ENCODE data around the gene PRSS38. TPM values are rescaled to one million over a fixed set of nuclear protein-coding genes. Genes with fewer than 3 reads are reported as not detected.

The PRSS38 gene
- total and polyA plus RNA-seq, 10 of the 15 experiments (the other 5 are each of a cell fraction or from before 2014, with no cell fraction given): not detected

DNA sequence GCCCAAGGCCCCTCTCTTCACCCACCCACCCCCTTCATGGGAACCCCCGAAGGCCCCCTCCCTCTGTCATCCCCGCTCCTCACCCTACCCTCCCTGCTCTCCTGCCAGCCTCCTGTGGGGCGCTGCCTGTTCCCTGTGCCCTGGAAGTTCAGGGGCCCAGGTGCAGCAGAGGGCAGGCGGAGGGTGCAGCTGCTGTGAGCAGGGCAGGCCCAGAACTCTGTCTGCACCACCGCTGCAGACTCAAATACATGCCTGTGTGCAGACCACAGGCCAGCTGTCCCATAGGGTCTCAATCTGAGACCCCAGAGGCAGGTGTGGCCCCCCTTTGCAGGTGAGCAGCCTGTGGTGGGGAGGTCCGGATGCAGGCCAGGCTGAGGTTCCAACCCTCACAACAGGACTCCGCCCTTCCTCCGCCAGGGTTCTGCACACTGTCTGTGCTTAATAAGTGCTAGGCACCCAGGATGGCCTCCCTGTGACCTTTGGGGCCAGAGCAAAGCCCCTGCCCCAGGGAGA, 69.7 kb downstream of the PRSS38 start (continued):
- TF ChIP-seq POLR2AphosphoS5 (IDR thresholded peaks at IDR 0.05; ENCODE audit: low read length) (no peak), ZNF217 (IDR thresholded peaks at IDR 0.05) (no peak), BRCA1 (IDR thresholded peaks at IDR 0.05; ENCODE audit: low read depth, low read length) (no peak), PML (IDR thresholded peaks at IDR 0.05; ENCODE audit: low read length) (no peak)
- TF ChIP-seq, protein P1, sequence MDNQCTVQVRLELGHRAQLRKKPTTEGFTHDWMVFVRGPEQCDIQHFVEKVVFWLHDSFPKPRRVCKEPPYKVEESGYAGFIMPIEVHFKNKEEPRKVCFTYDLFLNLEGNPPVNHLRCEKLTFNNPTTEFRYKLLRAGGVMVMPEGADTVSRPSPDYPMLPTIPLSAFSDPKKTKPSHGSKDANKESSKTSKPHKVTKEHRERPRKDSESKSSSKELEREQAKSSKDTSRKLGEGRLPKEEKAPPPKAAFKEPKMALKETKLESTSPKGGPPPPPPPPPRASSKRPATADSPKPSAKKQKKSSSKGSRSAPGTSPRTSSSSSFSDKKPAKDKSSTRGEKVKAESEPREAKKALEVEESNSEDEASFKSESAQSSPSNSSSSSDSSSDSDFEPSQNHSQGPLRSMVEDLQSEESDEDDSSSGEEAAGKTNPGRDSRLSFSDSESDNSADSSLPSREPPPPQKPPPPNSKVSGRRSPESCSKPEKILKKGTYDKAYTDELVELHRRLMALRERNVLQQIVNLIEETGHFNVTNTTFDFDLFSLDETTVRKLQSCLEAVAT (IDR thresholded peaks at IDR 0.05): no peak

DNA sequence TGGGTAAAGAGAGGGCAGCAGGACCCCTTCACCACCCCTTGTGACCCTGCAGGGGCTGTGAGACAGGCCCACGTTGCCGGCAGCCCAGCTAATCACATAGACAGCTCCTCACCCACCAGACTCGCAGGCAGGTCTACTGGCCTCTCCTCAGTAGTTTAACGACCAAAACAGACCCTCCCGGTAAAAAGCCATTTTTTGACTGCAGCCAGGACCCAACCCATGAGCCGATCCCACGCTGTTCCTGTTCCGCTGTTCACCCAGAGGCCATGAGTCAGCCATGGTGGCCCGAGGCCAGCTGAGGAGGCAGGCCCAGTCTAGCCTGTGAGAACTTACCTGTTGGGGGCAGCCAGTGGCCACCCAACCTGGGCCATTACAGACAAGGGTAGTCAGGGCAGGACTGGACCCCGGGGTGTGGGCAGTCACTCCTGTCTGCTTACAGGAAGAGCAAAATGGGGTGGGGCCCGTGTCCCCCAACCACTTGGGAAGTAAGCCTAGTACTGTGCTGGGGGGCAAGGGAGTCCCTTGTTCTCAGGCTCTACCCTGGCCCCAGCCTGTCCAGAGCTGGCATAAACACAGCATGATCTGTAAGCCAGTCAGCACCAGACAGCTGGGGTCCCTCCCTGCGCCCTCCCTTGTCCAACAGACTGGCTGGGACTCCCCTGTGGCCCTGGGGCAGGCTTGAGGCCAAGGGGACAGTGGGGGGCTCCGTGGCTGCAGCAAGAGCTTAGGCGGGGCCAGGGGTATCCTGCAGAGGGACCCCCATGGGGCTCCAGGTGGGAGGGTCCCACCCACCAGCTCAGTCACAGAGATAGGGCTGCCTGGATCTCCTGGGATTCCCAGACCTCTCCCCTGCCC, 70.4 kb downstream of the PRSS38 start:
- no peak overlapping the region for H3K4me2 ChIP-seq (ENCODE audit: control insufficient read depth, insufficient read depth)
- no peaks in the 10 kb centered on the region for H3K9me3 ChIP-seq (replicated peaks; ENCODE audit: control insufficient read depth, insufficient read depth, low read length)
- no peak overlapping the region for H3K4me3 ChIP-seq
- TF ChIP-seq RAD51 (IDR thresholded peaks at IDR 0.05): no peak
- POLR2A ChIA-PET: no interaction called here
- H3K27ac ChIP-seq (ENCODE audit: control insufficient read depth, insufficient read depth): no peak overlapping the region
- ATAC-seq: no peak
- H4K20me1 ChIP-seq (ENCODE audit: control insufficient read depth, insufficient read depth): no peaks in the 10 kb centered on the region
- no peaks in the 10 kb centered on the region for H3K79me2 ChIP-seq (ENCODE audit: control insufficient read depth, insufficient read depth, low read length)
- CTCF ChIA-PET: no interaction called here
- DNase-seq (ENCODE audit: low read depth, low spot score): no peak
- intact Hi-C loops (cut with micrococcal nuclease; ENCODE audit: unreplicated experiment): no loop called here
- H3K36me3 ChIP-seq (ENCODE audit: control insufficient read depth in 2 of 2, insufficient read depth in 2 of 2, low read length in 1 of 2): no peaks in the 10 kb centered on the region
- FAIRE-seq: no peak
- 24% methylated on average over 12 of the region's 14 CpGs for WGBS (ENCODE audit: insufficient coverage, insufficient replicate concordance, low lambda C conversion rate, missing lambda C conversion rate)
- no peak overlapping the region for H3K9ac ChIP-seq (ENCODE audit: control insufficient read depth, insufficient read depth, low read length)
- H2AFZ ChIP-seq (ENCODE audit: control insufficient read depth, low read depth, low read length): no peak overlapping the region
- no peaks in the 10 kb centered on the region for H3K4me1 ChIP-seq (ENCODE audit: control insufficient read depth, insufficient read depth, low read length)
- RAD21 ChIA-PET (ENCODE audit: unreplicated experiment): no interaction called here
- BruUV-seq (replicated peaks): no TSS peak
- H3K27me3 ChIP-seq (replicated peaks in 1 of 2; ENCODE audit: control insufficient read depth in 2 of 2, insufficient read depth in 2 of 2, low read length in 1 of 2): no peaks in the 10 kb centered on the region
- in situ Hi-C loops (cut with MboI): no loop called here
- SMC1A ChIA-PET (ENCODE audit: uncharacterized antibody, unreplicated experiment): no interaction called here

Measured in GM12878 (cell line).